Lung (tissue), 12 donors: ENCODE data around the gene FMR1. TPM values are rescaled to one million over a fixed set of nuclear protein-coding genes. Genes with fewer than 3 reads are reported as not detected.
A peak's percentile ranks its signal among the peaks of the same experiment; 100 is the strongest.

Experiments used
- ATAC-seq: fragments of 200-7000 bp; cut with Tn5 transposase; one replicate; pipeline ENCODE4 v1.9.1; 2020; ENCODE audit warnings: moderate number of reproducible peaks; ENCODE audit not compliant: insufficient read depth, low FRiP score
- DNase-seq, 3 donors: peaks; one replicate each; pipeline ENCODE4 v3.0.0-alpha.2; 2013 to 2017
- H3K27ac ChIP-seq, 2 donors: one replicate each; pipeline ENCODE4 v1.5.1; 2013; ENCODE audit warnings: mild to moderate bottlenecking in 2 of 2, moderate library complexity in 2 of 2, control low read depth in 1 of 2, inconsistent platforms in 1 of 2, low read depth in 1 of 2, low read length in 1 of 2
- H3K27me3 ChIP-seq, 3 donors: one replicate each; pipeline ENCODE4 v1.5.1; 2013; ENCODE audit warnings: low read length in 2 of 3; ENCODE audit not compliant: control insufficient read depth in 3 of 3, insufficient read depth in 3 of 3
- H3K36me3 ChIP-seq, 4 donors: one replicate each; pipeline ENCODE4 v1.5.1; 2013; ENCODE audit warnings: low read length in 4 of 4, mild to moderate bottlenecking in 1 of 4, moderate library complexity in 1 of 4; ENCODE audit not compliant: control insufficient read depth in 4 of 4, insufficient read depth in 4 of 4
- H3K4me1 ChIP-seq, 5 donors: one replicate each; pipeline ENCODE4 v1.5.1; 2013; ENCODE audit warnings: low read length in 5 of 5, mild to moderate bottlenecking in 2 of 5, moderate library complexity in 1 of 5; ENCODE audit not compliant: control insufficient read depth in 5 of 5, insufficient read depth in 5 of 5
- H3K4me3 ChIP-seq: one replicate; pipeline ENCODE4 v1.5.1; 2013; ENCODE audit warnings: mild to moderate bottlenecking, control low read depth, moderate library complexity
- H3K9ac ChIP-seq, 2 donors: one replicate each; pipeline ENCODE4 v1.5.1; 2013; ENCODE audit warnings: low read length in 2 of 2, control low read depth in 1 of 2; ENCODE audit not compliant: insufficient read depth in 1 of 2
- H3K9me3 ChIP-seq, 4 donors: one replicate each; pipeline ENCODE4 v1.5.1; 2013; ENCODE audit warnings: low read length in 3 of 4, mild to moderate bottlenecking in 1 of 4, moderate library complexity in 1 of 4; ENCODE audit not compliant: control insufficient read depth in 4 of 4, insufficient read depth in 3 of 4
- WGBS, 2 donors: extraction: QIAGEN DNeasy Blood & Tissue Kit; methylation state at CpG; one replicate each; pipeline ENCODE4 v1.1.7; 2013; 5-methylcytosine and 5-hydroxymethylcytosine counted together
- polyA plus RNA-seq, 2 donors: library from polyadenylated mRNA; stranded (reverse); fragments of 200-250 nt; gene quantifications; one replicate each; pipeline ENCODE4 v1.2.1, GENCODE V29; 2013
- total RNA-seq, 2 donors: library from RNA; depleted of rRNA in 1 of 2; stranded (reverse); fragments of >200 nt in 1 of 2; gene quantifications; one replicate each; pipeline ENCODE4 v1.2.1, GENCODE V29; 2014 to 2021
- TF ChIP-seq, protein P1 (sequence below): IDR thresholded peaks from 2 replicates; pipeline ENCODE4 v1.5.1; 2012; ENCODE audit warnings: mild to moderate bottlenecking; ENCODE audit errors: control extremely low read depth, extremely low read depth
- donor health status: control.
- donor health status: control.
- donor health status: Bipolar disorder and iron deficiency.
- donor health status: healthy.
- donor health status: DM: yes; HTN: yes; CAD: no.

FMR1 gene
- total and polyA plus RNA-seq, 4 donors: 18.4 to 105 (median 30.7) TPM

DNA sequence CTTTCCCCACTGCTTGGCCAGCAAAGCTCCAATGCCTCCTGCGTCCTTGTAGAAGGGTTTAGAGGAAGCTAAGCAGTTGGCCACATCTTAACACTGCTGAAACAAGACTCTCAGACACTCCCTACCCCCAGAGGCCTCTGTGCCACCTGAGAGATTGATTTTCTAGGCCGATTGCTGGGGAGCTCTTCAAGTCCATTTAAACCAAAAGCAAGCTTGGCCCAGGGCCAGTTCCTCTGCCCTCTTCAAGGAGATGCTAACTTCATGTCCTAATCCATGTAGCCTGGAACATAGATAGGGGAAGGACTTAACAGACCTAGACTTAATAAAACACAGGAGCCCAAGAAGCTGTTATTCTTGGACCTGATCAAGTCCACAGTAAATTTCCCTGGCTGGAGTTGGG lies 42.3 kb downstream of the FMR1 start:
- peak in 1 of 3 donors; percentile 6 for DNase-seq
- Histone ChIP-seq H3K4me1 (no peaks in the 10 kb centered on the region), H3K9me3 (no peaks in the 10 kb centered on the region), H3K9ac (no peak overlapping the region), H3K27ac (no peak overlapping the region), H3K27me3 (peaks cover 0 to 2% (median 0%) of the 10 kb centered on the region in 3 donors), H3K36me3 (no peaks in the 10 kb centered on the region), H3K4me3 (no peak overlapping the region)
- ATAC-seq: no peak
- TF ChIP-seq, protein P1, sequence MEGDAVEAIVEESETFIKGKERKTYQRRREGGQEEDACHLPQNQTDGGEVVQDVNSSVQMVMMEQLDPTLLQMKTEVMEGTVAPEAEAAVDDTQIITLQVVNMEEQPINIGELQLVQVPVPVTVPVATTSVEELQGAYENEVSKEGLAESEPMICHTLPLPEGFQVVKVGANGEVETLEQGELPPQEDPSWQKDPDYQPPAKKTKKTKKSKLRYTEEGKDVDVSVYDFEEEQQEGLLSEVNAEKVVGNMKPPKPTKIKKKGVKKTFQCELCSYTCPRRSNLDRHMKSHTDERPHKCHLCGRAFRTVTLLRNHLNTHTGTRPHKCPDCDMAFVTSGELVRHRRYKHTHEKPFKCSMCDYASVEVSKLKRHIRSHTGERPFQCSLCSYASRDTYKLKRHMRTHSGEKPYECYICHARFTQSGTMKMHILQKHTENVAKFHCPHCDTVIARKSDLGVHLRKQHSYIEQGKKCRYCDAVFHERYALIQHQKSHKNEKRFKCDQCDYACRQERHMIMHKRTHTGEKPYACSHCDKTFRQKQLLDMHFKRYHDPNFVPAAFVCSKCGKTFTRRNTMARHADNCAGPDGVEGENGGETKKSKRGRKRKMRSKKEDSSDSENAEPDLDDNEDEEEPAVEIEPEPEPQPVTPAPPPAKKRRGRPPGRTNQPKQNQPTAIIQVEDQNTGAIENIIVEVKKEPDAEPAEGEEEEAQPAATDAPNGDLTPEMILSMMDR: no peak
- WGBS, 2 donors: 38 to 70% methylated on average over 2 of the region's 2 CpGs

DNA sequence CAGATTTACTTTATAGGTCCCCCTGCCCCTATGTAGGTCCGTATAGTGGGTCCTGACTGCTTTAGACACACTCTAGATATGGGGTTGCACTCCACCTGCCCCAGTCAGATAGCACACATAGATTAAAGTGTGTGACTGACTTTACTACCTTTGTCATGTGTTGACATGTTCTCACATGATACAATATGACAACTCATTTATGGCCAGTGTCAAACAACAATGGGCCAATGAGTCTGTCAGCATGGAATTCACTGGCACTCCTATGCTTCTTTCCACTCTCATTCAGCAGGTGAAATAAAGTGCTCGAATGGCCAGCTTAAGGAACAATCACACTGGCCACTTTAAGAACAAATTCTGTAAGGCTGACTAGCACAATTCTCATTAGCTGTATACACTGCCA lies 45.6 kb downstream of the FMR1 start:
- H3K27ac ChIP-seq: no peak overlapping the region

DNA sequence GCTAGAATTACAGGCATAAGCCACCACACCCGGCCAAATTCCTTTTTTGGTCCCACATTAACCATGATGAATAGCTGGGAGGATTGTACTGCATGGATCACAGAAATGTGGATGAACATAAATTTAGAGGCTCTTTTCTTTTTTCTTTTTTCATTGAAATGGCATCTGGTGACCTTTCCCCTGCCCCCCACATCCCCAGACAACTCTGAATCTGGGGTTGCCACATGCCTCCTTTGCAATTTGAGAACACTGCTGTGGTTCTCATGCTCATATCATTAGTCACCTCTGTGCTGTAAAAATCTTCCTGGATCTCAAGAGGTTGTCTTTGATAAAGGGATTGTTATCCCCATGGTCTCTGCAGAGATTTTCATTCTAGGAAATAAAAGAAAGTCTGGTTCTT lies 46.6 kb downstream of the FMR1 start:
- no peak overlapping the region for H3K27ac ChIP-seq
- H3K9ac ChIP-seq: no peak overlapping the region
- H3K27me3 ChIP-seq: peaks cover 0 to 2% (median 0%) of the 10 kb centered on the region in 3 donors
- ATAC-seq: no peak
- WGBS, 2 donors: 70 to 93% methylated on average over 1 of the region's 1 CpG
- TF ChIP-seq, protein P1: no peak
- H3K4me3 ChIP-seq: no peak overlapping the region
- no peak for DNase-seq
- no peaks in the 10 kb centered on the region for H3K36me3 ChIP-seq
- no peaks in the 10 kb centered on the region for H3K9me3 ChIP-seq
- H3K4me1 ChIP-seq: no peaks in the 10 kb centered on the region

More for the DNA sequence above, 45.6 kb downstream of the FMR1 start:
- Histone ChIP-seq H3K4me3 (no peak overlapping the region), H3K4me1 (no peaks in the 10 kb centered on the region), H3K9ac (no peak overlapping the region), H3K36me3 (no peaks in the 10 kb centered on the region), H3K9me3 (no peaks in the 10 kb centered on the region), H3K27me3 (peaks cover 0 to 2% (median 0%) of the 10 kb centered on the region in 3 donors)
- 62 to 85% methylated on average over 2 of the region's 2 CpGs for WGBS, 2 donors
- DNase-seq (no peak), ATAC-seq (no peak)
- TF ChIP-seq, protein P1: no peak

DNA sequence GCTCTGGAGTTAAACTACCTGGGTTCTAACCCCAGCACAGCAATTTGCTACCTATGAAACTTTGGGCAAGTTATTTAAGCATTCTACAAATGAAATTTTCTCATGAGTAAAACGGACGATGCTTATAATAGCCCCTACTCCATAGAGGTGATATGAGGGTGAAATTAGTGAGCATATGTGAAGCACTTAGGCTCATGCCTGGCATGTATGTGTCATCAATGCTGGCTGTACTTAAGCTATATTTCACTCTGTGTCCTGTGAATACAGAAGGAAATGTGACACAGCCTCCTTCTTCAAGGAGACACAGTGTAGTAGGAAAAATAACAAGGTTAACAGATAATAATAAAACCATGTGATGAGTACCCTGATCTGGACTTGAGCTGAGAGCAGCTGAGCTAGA lies 49.0 kb downstream of the FMR1 start:
- no peak overlapping the region for H3K4me3 ChIP-seq
- H3K36me3 ChIP-seq: no peaks in the 10 kb centered on the region
- no peaks in the 10 kb centered on the region for H3K9me3 ChIP-seq
- H3K4me1 ChIP-seq: no peaks in the 10 kb centered on the region
- H3K9ac ChIP-seq: no peak overlapping the region
- no peaks in the 10 kb centered on the region for H3K27me3 ChIP-seq
- DNase-seq (no peak), ATAC-seq (no peak)
- no peak overlapping the region for H3K27ac ChIP-seq
- WGBS, 2 donors: 71 to 89% methylated on average over 2 of the region's 2 CpGs
- TF ChIP-seq, protein P1: no peak
